ENCODE measurements around the gene TRIM31. TPM values are rescaled to one million over a fixed set of nuclear protein-coding genes. Genes with fewer than 3 reads are reported as not detected.

The TRIM31 gene
- polyA plus RNA-seq, 1 of the 3 experiments (the other 2 are of a cell fraction): not detected

DNA sequence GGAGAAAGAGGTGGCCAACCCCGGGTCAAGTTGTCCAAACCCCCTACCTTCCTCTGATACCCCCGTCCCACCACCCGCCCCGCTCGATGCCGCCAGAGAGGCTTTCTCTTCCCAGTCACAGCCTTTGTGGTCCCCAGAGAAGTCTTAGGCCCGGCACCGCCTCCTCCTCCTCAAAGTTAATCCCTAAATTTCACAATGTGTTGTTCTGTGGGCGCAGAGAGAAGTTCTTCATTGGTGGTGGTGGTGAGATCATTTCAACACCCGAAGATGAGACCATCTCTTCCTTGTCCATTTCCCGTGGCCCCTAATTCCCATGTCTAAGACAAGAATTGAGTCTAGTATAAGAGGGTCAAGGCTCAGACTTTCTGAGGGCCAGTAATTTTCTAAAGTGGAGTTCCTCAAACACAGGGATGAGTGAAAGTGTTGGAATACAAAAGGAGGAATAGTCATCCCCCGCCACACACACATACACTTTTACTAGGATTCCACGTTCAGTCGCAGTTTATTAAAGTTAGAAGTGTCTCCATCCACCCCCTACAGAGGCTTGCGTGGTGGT is 10.4 kb downstream of the TRIM31 start (continued):
- TF ChIP-seq POLR2AphosphoS5 (IDR thresholded peaks at IDR 0.05; ENCODE audit: low read depth, low read length) (no peak), ELF1 (IDR thresholded peaks at IDR 0.05) (no peak), USF1 (IDR thresholded peaks at IDR 0.05; ENCODE audit: borderline replicate concordance, low read depth) (no peak), IRF3 (IDR thresholded peaks at IDR 0.05; ENCODE audit: low read depth, low read length) (no peak)

DNA sequence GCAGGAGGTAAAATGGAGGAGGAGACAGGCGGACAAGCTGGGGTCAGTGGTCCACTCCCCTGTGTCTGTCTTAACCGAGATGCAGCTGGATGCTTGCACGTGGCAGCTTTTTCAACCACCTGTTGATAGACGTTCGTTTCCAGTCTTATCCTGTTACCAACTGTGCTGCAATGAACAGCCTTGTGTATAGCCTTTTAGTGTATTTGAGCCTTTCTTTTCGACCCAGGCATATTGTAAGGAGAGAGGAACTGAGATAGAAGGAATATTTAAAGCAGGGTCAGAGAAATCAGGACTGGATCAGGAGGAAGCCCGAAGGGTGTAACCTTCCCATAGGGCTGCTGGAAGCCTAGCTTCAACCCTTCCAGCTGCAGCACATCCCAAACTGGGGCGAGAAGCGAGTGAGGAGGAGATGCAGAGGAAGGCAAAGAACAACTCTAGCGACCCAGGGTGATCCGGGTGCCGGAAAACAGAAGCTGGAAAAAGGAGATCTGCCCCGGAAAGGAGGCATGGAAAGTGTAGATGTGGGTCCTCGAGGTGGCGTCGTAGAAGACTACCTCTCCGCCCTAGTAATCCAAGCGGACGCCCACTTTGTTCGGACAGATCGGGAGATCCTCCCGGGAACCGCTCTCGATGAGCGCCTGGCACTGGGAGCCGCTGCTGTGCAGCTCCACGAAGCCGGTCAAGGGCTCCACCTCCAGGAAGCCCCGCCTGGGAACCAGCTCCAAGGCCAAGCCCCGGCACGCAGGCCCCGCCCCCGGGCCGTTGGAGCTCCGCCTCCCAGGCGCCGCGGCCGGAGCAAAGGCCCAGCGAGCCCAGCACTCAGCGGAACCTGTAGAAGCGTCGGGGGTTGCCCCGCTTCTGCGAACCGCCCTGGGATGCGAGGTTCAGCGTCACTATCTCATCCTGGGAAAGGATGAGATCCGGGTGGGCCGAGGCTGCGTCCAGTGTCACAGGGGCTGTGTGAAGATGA is 11.2 kb downstream of the TRIM31 start:
- peaks cover 5 to 11% of the 10 kb centered on the region in 2 experiments; a peak in 2 of 4 replicates for H3K4me1 ChIP-seq (ENCODE audit: control insufficient read depth in 1 of 2, insufficient read depth in 2 of 2, low read depth in 1 of 2, low read length in 1 of 2)
- no peaks in the 10 kb centered on the region for H3K9me3 ChIP-seq
- POLR2A ChIA-PET: interaction anchor here (1.0 kb wide), 1 partner anchor 35 kb away, joined by 4 read pairs; the partner anchor contains the start of gene PPP1R11
- CTCF ChIA-PET: interaction anchor here (0.6 to 8.9 kb wide), 8 partner anchors 10 to 309 kb away, joined by 3 to 207 read pairs (median 3); no protein-coding TSS in a partner anchor
- no peak overlapping the region for H3K9ac ChIP-seq
- no peaks in the 10 kb centered on the region for H3K79me2 ChIP-seq (ENCODE audit: insufficient read depth)
- peak overlapping the region; percentile 35 to 44 for H3K4me3 ChIP-seq (ENCODE audit: low read depth in 2 of 2, low read length in 1 of 2)
- H3F3A ChIP-seq (replicated peaks; ENCODE audit: insufficient read depth): peaks cover 6% of the 10 kb centered on the region
- H3K9me2 ChIP-seq: no peaks in the 10 kb centered on the region
- 8% methylated on average over 24 of the region's 51 CpGs for WGBS (ENCODE audit: low lambda C conversion rate)
- no peaks in the 10 kb centered on the region for H4K20me1 ChIP-seq (ENCODE audit: insufficient read depth)
- TF ChIP-seq RAD21 (IDR thresholded peaks at IDR 0.05; ENCODE audit: low read length): no peak
- TF ChIP-seq SMC3 (IDR thresholded peaks at IDR 0.05; ENCODE audit: low read depth, low read length): no peak
- TF ChIP-seq GATA2 (CRISPR knock-in tag; IDR thresholded peaks at IDR 0.05): no peak
- no peak for TF ChIP-seq FOXM1 (IDR thresholded peaks at IDR 0.05; ENCODE audit: low read depth)
- no peak for TF ChIP-seq FOXJ3 (CRISPR knock-in tag; IDR thresholded peaks at IDR 0.05)
- TF ChIP-seq, protein P1, sequence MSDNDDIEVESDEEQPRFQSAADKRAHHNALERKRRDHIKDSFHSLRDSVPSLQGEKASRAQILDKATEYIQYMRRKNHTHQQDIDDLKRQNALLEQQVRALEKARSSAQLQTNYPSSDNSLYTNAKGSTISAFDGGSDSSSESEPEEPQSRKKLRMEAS (IDR thresholded peaks at IDR 0.05; ENCODE audit: low read depth): 0 out of 2 replicates have a peak, but pooled peaks have one; percentile 16
- peak; percentile 32; the same call in 1 of the 2 replicates for TF ChIP-seq EZH2phosphoT487 (IDR thresholded peaks at IDR 0.05; ENCODE audit: borderline replicate concordance, low read depth)
- H3K27ac ChIP-seq (ENCODE audit: low read depth in 2 of 2, low read length in 1 of 2): no peak overlapping the region
- H3K27me3 ChIP-seq (ENCODE audit: insufficient read depth): peaks cover 72% of the 10 kb centered on the region
- peak overlapping the region; percentile 66 for H2AFZ ChIP-seq (ENCODE audit: low read depth)
- peak overlapping the region; percentile 68 for H3K4me2 ChIP-seq
- DNase-seq: peak; percentile 89
- no peaks in the 10 kb centered on the region for H3K36me3 ChIP-seq (replicated peaks in 1 of 2; ENCODE audit: control insufficient read depth in 1 of 2, insufficient read depth in 2 of 2, low read length in 1 of 2)
